ENCODE data around the gene KCNT2. TPM values are rescaled to one million over a fixed set of nuclear protein-coding genes. Genes with fewer than 3 reads are reported as not detected.

The KCNT2 gene
- total RNA-seq, 1 experiment from 2014 or later, result 0.41 TPM

- in situ Hi-C loops (cut with HindIII; ENCODE audit: low pct_unique_long_range_greater_than_20kb, low sequenced_read_pairs), result no loop called here
- no peaks in the 10 kb centered on the region for H3K36me3 ChIP-seq (ENCODE audit: control insufficient read depth, insufficient read depth, low read length)
- no peak for TF ChIP-seq TCF7L2 (IDR thresholded peaks at IDR 0.05; ENCODE audit: low read depth, low read length)
- TF ChIP-seq SIN3A (IDR thresholded peaks at IDR 0.05; ENCODE audit: borderline replicate concordance, insufficient read depth, low read depth, low read length), result no peak
- no peak for TF ChIP-seq POLR2AphosphoS5 (IDR thresholded peaks at IDR 0.05; ENCODE audit: low read depth, low read length)
- BruUV-seq (replicated peaks), result no TSS peak
- intact Hi-C loops (cut with micrococcal nuclease; ENCODE audit: unreplicated experiment), result no loop called here
- DNase-seq (ENCODE audit: low read depth, low spot score), result no peak
- H3K27me3 ChIP-seq (ENCODE audit: control insufficient read depth, insufficient read depth, low read length), result no peaks in the 10 kb centered on the region
- ChIA-PET CTCF (no interaction called here), POLR2A (no interaction called here)
- no peaks in the 10 kb centered on the region for H3K4me1 ChIP-seq (ENCODE audit: control insufficient read depth, insufficient read depth, low read length)
- ATAC-seq, result no peak
- H3K4me3 ChIP-seq (ENCODE audit: low read depth in 2 of 2, low read length in 2 of 2), result peak overlapping the region in 1 of 2 experiments; percentile 21; a peak in 1 of 4 replicates
- no peak overlapping the region for H3K27ac ChIP-seq (ENCODE audit: low read length)
- H3K9me3 ChIP-seq (ENCODE audit: control insufficient read depth, insufficient read depth, low read depth, low read length), result peaks cover 4% of the 10 kb centered on the region; the same call in 1 of the 2 replicates
Measured at GRCh38 chr1:196558411-196558810, 49.8 kb downstream of the KCNT2 start.

DNA sequence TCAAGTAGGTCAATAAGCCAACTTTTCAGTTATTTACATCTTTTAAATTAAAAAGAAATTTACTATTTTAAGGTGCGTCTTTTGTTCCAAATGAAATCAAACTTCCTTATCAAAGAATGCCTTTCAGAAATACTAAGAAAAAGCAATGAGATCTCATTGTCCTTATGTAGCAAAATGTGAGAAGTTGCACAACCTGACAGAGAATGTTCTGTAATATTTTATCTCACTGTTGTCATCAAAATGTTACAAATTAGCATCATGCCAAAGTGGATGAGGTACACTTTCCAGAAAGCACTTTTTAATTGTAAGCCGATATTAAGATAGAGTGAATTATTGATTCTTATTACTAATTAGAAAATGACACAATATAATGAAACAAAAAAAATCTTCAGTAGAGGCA lies 50.4 kb downstream of the KCNT2 start:
- ChIA-PET CTCF (no interaction called here), POLR2A (no interaction called here)
- Histone ChIP-seq H3K9me3 (ENCODE audit: control insufficient read depth, insufficient read depth, low read depth, low read length) (peaks cover 3% of the 10 kb centered on the region; the same call in 1 of the 2 replicates), H3K4me1 (ENCODE audit: control insufficient read depth, insufficient read depth, low read length) (no peaks in the 10 kb centered on the region), H3K27me3 (ENCODE audit: control insufficient read depth, insufficient read depth, low read length) (no peaks in the 10 kb centered on the region), H3K4me3 (ENCODE audit: low read depth in 2 of 2, low read length in 2 of 2) (no peak overlapping the region), H3K27ac (ENCODE audit: low read length) (no peak overlapping the region), H3K36me3 (ENCODE audit: control insufficient read depth, insufficient read depth, low read length) (no peaks in the 10 kb centered on the region)
- in situ Hi-C loops (cut with HindIII; ENCODE audit: low pct_unique_long_range_greater_than_20kb, low sequenced_read_pairs), result no loop called here
- TF ChIP-seq, protein P1, sequence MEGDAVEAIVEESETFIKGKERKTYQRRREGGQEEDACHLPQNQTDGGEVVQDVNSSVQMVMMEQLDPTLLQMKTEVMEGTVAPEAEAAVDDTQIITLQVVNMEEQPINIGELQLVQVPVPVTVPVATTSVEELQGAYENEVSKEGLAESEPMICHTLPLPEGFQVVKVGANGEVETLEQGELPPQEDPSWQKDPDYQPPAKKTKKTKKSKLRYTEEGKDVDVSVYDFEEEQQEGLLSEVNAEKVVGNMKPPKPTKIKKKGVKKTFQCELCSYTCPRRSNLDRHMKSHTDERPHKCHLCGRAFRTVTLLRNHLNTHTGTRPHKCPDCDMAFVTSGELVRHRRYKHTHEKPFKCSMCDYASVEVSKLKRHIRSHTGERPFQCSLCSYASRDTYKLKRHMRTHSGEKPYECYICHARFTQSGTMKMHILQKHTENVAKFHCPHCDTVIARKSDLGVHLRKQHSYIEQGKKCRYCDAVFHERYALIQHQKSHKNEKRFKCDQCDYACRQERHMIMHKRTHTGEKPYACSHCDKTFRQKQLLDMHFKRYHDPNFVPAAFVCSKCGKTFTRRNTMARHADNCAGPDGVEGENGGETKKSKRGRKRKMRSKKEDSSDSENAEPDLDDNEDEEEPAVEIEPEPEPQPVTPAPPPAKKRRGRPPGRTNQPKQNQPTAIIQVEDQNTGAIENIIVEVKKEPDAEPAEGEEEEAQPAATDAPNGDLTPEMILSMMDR (IDR thresholded peaks at IDR 0.05), result no peak
- no peak for TF ChIP-seq POLR2AphosphoS5 (IDR thresholded peaks at IDR 0.05; ENCODE audit: low read depth, low read length)
- TF ChIP-seq TCF7L2 (IDR thresholded peaks at IDR 0.05; ENCODE audit: low read depth, low read length), result no peak
- TF ChIP-seq, protein P2, sequence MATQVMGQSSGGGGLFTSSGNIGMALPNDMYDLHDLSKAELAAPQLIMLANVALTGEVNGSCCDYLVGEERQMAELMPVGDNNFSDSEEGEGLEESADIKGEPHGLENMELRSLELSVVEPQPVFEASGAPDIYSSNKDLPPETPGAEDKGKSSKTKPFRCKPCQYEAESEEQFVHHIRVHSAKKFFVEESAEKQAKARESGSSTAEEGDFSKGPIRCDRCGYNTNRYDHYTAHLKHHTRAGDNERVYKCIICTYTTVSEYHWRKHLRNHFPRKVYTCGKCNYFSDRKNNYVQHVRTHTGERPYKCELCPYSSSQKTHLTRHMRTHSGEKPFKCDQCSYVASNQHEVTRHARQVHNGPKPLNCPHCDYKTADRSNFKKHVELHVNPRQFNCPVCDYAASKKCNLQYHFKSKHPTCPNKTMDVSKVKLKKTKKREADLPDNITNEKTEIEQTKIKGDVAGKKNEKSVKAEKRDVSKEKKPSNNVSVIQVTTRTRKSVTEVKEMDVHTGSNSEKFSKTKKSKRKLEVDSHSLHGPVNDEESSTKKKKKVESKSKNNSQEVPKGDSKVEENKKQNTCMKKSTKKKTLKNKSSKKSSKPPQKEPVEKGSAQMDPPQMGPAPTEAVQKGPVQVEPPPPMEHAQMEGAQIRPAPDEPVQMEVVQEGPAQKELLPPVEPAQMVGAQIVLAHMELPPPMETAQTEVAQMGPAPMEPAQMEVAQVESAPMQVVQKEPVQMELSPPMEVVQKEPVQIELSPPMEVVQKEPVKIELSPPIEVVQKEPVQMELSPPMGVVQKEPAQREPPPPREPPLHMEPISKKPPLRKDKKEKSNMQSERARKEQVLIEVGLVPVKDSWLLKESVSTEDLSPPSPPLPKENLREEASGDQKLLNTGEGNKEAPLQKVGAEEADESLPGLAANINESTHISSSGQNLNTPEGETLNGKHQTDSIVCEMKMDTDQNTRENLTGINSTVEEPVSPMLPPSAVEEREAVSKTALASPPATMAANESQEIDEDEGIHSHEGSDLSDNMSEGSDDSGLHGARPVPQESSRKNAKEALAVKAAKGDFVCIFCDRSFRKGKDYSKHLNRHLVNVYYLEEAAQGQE (IDR thresholded peaks at IDR 0.05; ENCODE audit: insufficient read depth in 1 of 2, low read depth in 2 of 2, low read length in 1 of 2), result no peak
- TF ChIP-seq SIN3A (IDR thresholded peaks at IDR 0.05; ENCODE audit: borderline replicate concordance, insufficient read depth, low read depth, low read length), result no peak
- ATAC-seq, result no peak
- BruUV-seq (replicated peaks), result no TSS peak
- intact Hi-C loops (cut with micrococcal nuclease; ENCODE audit: unreplicated experiment), result no loop called here
- DNase-seq (ENCODE audit: low read depth, low spot score), result no peak

DNA sequence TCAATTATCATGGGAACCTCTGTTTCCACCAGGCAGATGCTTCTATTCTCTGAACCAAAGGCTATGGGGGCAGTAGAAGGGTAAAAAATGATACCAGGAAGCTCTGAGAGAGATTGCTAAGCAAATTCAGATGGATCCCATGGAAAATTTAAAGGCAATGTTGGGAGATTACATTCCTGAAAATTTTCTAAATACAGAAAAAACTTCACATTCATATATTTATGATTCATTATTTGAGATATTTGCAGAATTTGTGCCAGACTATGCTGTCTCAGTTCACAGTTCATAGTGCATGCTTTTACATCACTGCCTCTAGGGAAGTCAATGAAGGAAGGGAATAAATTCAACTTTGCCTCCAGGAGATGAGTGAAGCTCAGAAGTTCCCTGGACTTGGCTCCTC lies 57.5 kb downstream of the KCNT2 start:
- Histone ChIP-seq H3K4me3 (ENCODE audit: low read depth in 2 of 2, low read length in 2 of 2) (no peak overlapping the region), H3K4me1 (ENCODE audit: control insufficient read depth, insufficient read depth, low read length) (no peaks in the 10 kb centered on the region), H3K36me3 (ENCODE audit: control insufficient read depth, insufficient read depth, low read length) (no peaks in the 10 kb centered on the region), H3K27me3 (ENCODE audit: control insufficient read depth, insufficient read depth, low read length) (no peaks in the 10 kb centered on the region), H3K27ac (ENCODE audit: low read length) (no peak overlapping the region), H3K9me3 (ENCODE audit: control insufficient read depth, insufficient read depth, low read depth, low read length) (peaks cover under 1% of the 10 kb centered on the region; the same call in 1 of the 2 replicates)
- DNase-seq (ENCODE audit: low read depth, low spot score) (no peak), ATAC-seq (no peak)
- intact Hi-C loops (cut with micrococcal nuclease; ENCODE audit: unreplicated experiment) (no loop called here), in situ Hi-C loops (cut with HindIII; ENCODE audit: low pct_unique_long_range_greater_than_20kb, low sequenced_read_pairs) (no loop called here)
- TF ChIP-seq, protein P2 (IDR thresholded peaks at IDR 0.05; ENCODE audit: insufficient read depth in 1 of 2, low read depth in 2 of 2, low read length in 1 of 2), result no peak
- no peak for TF ChIP-seq POLR2AphosphoS5 (IDR thresholded peaks at IDR 0.05; ENCODE audit: low read depth, low read length)
- TF ChIP-seq TCF7L2 (IDR thresholded peaks at IDR 0.05; ENCODE audit: low read depth, low read length), result no peak
- TF ChIP-seq, protein P1 (IDR thresholded peaks at IDR 0.05), result no peak
- TF ChIP-seq SIN3A (IDR thresholded peaks at IDR 0.05; ENCODE audit: borderline replicate concordance, insufficient read depth, low read depth, low read length), result no peak
- ChIA-PET CTCF (no interaction called here), POLR2A (no interaction called here)
- no TSS peak for BruUV-seq (replicated peaks)
